GM18858 (cell line): ENCODE results near the gene KLC3.
"Not testable (repeated sequence)": the region's sequence is repeated elsewhere in the genome, so short reads cannot be mapped to it uniquely, and the experiment has no call there.

Experiments used
- ATAC-seq: cut with Tn5 transposase; IDR thresholded peaks from one replicate; pipeline ENCODE4 v1.9.1; 2021; ENCODE audit not compliant: unreplicated experiment

Gene KLC3

DNA sequence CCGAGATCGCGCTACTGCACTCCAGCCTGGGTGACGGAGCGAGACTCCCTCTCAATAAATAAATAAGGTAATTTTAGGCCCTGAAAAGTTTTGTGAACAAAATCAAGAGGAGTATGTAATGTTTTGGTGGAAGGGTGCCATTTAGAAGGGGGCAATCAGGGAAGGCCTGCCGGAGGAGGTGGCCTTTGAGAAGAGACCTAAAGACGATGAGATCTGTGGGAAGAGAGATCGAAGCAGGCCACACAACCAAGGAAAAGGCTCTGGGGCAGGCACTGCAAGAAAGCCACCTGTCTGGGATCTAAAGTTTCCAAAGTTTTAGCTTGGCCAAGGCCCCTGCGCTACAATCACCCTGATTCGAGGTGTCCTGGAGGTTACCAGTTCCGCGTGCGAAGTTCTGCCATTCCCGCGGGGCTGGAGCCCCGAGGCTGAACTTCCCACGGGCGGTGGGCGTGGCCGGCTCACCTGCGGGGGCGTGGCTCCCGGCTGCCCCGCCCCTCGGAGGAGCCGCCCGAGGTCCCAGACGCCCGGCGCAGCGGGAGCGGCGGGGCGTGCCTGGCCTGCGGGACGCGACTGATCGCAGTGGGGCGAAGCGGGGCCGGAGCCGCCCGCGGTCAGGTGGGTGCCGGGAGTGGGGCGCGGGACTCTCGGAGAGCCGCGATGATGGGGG is at the start of gene KLC3:
Gene KLC3, plus strand, starts transcription at position 519 of the 667 bp plus-strand sequence. CDS start 4,792 bp downstream, outside the sequence.
- no peak for ATAC-seq

DNA sequence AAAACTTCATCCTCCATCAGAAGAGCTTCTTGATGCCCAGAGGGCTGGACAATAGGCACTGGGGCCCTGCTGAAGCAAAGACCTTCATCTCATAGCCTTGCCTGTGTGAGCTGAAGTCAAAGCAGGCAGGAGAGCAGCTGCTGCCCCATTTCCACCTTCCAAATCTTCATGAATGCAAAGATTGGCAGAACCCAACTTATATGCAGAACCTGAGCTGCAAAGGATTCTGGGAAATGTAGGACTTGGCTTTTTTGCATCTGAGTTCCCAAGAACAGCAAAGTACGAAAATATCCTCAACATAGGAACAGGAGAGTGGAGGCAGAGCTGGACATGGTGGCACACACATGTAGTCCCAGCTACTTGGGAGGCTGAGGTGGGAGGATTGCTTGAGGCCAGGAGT is 48.7 kb upstream of the KLC3 start:
- no peak for ATAC-seq

DNA sequence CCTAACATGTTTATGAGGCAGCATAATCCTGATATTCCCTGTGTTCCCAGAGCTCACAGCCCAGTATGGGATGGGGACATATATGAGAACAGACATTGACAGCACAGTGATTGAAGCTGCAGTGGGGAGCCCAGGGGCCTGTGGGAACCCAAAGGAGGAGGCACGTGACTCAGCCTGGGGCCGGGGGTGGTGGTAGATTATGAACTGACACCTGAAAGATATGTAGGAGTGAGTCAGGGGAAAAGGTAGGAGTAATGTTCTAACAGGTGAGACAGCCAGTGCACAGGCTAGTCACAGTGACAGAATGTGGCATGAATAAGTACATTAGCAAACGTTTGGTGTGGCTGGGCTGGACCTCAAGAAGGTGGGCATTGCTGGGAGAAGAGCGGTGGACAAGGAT is 46.9 kb upstream of the KLC3 start:
- no peak for ATAC-seq

DNA sequence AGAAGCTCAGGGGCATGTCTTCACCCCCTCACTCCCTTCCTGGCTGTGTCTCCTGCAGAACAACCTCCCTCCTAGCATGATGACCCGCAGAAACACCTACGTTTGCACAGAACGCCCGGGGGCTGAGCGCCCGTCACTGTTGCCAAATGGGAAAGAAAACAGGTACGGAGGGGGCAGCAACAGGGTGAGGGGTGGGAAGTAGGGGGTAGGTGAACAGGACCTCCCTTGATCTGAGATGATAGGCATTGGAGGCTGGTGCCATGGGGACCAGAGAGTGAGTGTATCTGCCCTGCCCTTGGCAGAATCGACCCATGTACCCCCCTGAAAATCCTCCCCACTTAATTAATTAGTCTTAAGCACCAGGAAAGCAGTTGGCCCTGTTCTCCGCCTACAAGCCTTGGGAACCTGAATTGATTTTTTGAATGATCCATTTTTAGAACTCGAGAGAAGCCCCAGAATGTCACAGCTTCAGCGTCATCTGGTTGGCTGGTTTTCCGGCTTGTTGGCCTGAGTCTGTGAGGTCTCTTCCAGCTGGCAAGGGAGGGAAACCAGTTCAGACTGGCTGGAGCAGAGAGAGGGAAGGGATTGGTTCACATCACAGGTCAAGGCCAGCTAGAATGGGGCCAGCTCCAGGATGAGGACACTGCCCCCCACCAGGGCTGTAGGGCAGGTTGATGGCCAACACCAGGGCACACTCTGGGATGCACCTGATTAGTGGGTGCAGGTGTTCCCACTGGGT is 46.1 kb upstream of the KLC3 start:
- no peak for ATAC-seq

DNA sequence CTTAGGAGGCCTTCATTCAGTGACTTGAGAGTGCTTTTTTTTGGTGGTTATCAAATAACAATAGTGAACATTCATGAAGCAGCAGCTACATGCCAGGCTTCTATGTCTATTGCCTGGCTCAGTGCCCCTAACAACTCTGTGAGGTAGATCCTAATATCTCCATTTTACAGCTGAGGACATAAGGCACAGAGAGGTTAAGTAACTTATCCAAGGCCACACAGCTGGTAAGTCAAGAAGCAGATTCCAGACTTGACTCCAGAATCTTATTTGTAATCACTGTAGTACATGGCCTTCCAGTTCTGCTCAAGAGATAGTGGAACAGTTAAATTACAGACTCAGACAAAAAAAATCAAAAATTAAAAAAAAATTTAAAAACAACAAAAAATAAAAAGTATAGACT is 44.7 kb upstream of the KLC3 start:
- no peak for ATAC-seq

DNA sequence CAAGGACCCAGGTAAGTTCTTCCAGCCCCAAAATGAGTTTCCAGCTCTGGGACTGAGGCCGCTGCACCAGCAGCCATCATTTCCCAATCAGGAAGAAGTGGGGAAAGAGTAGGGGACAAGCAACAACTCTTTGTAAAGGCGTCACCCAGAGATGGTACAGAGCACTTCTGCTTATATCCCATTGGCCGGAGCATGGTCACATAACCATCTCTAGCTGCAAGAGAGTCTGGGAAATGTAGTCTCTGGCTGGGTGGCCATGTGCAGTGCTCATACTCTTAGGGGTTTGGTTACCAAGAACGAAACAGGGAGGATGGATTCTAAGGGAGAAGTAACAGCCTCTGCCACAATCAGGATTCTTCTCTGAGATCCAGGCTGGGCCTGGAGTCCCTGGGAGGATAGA is 44.2 kb upstream of the KLC3 start:
- no peak for ATAC-seq

DNA sequence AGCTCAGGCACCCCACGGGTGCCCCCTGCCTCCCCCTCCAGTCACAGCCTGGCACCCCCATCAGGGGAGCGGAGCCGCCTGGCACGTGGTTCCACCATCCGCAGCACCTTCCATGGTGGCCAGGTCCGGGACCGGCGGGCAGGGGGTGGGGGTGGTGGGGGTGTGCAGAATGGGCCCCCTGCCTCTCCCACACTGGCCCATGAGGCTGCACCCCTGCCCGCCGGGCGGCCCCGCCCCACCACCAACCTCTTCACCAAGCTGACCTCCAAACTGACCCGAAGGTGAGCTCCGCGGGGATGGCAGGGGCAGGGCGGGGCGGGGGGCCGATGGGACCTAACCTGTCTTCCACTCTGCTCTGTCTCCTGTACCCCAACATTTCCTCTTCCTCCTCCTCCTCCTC is 42.9 kb upstream of the KLC3 start:
- ATAC-seq: no peak

DNA sequence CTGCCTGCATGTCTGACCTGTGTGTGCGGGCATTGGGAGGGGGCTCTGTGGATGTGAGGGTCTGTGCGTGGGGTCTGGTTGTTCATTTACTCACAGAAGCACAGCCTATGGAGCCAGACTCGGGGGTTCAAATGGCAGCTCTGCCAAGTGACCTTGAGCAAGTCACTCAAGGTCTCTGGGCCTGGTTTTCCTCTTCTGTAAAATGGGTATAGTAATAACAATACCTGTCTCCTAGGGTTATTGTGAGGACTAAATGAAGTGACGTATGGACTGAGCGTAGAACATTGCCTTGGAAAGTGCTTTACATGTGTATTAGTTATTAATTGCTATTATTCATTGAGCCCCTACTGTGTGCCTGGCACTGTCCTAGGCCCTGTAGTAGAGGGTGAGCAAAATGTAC is 42.3 kb upstream of the KLC3 start:
- ATAC-seq: no peak

DNA sequence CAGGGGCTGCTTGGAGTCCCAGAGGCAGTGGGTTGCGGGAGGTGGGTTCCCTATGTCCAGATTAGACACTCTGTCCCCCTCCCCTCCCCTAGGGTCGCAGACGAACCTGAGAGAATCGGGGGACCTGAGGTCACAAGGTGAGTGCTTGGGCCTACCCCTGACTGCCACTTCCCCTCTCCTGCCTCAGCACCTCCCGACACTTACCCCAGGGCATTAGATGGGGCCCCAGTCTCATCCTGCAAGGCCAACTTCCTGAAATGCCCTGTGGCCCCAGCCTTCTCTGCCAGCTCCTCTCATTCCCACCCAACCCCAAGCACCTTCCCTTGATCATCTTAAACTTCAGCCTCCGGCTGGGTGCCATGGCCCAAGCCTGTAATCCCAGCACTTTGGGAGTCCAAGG is 40.8 kb upstream of the KLC3 start:
- no peak for ATAC-seq

DNA sequence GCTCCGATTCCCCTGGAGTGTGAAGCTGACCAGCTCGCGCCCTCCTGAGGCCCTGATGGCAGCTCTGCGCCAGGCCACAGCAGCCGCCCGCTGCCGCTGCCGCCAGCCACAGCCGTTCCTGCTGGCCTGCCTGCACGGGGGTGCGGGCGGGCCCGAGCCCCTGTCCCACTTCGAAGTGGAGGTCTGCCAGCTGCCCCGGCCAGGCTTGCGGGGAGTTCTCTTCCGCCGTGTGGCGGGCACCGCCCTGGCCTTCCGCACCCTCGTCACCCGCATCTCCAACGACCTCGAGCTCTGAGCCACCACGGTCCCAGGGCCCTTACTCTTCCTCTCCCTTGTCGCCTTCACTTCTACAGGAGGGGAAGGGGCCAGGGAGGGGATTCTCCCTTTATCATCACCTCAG is 38.1 kb upstream of the KLC3 start:
- no peak for ATAC-seq

DNA sequence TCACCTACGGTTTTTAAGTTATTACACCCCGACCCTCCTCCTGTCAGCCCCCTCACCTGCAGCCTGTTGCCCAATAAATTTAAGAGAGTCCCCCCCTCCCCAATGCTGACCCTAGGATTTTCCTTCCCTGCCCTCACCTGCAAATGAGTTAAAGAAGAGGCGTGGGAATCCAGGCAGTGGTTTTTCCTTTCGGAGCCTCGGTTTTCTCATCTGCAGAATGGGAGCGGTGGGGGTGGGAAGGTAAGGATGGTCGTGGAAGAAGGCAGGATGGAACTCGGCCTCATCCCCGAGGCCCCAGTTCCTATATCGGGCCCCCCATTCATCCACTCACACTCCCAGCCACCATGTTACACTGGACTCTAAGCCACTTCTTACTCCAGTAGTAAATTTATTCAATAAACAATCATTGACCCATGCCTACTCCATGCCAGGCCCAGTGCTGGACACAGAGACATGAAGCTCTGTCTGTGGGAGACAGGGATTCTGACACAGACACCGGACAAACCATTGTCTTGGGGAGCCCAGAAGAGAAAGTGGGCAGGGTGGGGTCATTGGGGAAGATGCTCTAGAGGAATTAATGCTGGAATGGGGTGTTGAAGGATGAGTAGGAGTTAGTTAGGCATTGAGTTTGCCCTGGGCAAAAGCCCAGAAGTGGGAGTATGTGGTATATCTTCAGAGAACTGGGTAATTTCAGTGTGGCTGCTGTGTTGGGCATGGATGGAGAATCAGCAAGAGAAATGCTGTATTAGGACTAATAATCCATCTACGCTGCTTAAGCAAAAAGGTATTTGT is 37.1 kb upstream of the KLC3 start:
- no peak for ATAC-seq

DNA sequence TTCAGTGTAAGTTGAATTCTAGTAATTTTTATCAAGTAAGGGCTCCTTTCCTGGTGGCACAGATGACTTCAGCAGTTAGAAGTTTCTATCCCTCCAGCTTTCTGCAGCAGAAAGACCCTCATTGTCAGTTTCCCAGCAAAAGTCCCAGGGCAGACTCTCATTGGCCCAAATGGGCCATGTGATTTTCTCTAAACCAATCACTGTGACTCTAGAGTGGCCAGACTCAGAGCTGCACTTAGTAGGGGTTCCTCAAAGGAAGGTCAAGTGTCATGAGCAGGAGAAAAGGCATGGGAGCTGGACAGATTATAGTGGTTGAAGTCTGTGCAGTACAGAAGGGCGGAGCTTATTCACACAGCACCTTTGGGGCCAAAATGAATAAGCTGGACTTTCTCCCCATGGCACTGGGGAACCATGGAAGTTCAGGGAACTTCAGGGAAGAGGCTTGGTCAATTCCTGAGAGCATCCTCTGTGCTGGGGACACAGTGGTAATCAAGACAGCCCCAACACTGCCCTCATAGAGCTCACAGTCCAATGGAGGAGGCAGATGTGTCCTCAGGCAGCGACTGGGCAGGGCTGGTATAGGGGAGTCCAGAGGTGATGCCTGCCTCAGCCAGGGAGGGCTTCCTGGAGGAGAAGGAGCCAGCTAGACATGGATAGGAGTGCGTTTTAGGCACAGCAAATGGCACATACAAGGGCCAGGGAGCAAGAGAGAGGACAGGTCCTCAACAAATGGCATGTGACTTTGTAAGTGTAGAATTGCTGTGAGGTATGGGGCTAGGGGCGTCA is 36.2 kb upstream of the KLC3 start:
- ATAC-seq: no peak

DNA sequence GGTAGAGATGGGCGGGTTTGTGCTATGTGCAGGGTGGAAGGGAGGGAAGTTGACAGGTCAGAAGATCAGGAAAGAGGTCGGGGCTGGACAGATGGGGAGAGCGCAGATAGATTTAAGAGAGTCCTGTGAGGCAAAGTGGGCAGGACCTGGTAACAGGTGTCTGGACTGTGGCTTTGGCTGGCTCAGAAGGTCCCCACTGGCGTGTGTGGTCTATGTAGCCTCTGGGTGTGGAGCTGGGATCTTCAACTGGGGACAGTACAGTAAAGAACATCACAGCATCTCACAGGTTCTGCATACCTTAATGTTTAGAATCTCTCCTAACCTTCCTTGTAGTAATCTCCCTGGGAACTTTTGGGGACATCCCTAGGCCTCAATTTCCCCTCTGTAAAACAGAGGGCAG is 35.5 kb upstream of the KLC3 start:
- ATAC-seq: no peak

DNA sequence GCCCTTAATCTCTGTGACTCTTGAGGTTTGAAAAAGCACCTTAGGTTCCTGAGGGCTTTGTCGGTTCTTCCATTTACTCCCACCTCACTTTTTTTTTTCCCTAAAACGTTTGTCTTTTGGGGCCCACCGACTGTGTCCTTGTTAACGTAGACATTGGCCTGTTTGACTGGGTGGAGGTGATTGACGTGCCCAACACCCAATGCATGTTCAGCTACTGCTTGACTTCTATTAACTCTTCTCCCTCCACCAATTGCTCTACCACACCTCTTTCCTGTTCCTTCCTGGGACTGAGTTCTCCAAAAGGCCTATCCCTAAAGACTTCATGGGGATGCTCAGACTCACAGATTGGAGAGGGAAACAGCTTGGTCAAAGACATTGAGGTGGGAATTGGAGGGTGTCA is 35.1 kb upstream of the KLC3 start:
- no peak for ATAC-seq

DNA sequence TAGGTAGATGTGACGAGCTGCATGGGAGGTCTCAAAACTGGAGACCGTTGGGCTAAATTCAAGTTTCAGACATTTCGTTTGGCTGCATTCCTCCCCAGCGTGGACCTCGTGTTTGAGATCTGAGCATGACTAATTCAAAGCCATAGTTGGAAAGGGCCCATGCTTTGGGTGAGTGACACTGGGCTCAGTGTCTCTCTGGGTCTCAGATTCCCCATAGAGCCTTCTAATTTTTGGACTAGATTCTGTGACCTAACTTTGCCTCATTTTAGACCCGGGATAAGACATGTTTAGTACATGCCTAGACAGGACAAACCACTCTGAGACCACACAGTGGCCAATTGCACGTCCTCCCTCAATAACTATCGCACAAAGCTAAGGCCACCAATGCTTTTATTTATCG is 34.5 kb upstream of the KLC3 start:
- ATAC-seq: no peak

DNA sequence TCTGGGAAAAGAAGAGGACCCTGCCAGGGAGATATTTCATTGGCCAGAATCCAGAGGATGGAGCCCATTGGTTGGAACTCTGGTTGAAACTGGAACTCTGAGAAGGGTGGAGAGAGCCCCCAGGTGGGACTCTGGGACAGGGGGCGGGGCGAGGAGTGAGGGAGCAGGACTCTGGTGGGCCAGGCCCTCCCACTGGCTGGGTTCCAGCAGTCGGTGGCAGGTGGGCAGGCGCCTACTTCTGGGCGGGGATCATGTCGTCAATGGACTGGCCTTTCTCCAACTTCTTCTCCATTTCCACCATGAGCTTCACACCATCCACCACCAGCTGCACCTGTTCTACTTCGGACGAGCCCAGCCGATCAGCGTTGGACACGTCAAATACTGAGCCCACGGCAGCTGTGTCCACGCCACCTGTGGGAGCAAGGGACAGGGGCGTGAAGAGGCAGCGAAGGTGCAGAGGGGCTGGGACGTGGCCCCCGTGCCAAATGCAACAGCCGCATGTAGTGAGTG is 34.0 kb upstream of the KLC3 start:
- no peak for ATAC-seq

DNA sequence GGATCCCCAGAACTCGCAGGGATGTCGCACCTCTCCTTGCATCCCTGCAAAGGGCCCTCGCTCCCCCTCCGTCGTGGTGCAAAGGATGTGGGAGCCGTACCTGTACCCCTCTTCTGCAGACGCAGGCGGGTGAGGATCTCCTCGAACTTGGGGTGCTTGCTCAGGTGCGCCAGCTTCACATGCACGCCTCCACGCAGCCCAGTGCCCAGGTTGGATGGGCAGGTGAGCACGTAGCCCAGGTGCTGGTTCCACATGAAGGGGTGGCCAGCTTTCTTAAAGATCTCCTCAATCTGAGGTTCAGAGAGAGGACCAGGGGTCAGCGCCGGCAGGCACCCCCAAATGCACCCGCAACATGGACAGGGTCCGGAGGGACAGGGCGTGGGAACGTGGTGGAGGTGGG is 33.2 kb upstream of the KLC3 start:
- ATAC-seq: no peak

DNA sequence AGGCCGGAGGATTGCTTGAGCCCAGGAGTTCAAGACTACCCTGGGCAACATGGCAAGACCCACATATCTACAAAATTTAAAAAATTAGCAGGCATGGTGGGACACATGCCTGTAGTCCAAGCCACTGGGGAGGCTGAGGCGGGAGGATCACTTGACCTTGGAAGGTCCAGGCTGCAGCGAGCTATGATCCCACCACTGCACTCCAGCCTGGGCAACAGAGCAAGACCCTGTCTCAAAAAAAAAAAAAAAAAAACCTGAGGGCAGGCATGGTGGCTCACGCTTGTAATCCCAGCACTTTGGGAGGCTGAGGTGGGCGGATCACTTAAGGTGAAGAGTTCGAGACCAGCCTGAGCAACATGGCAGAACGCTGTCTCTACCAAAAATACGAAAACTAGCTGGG is 31.2 kb upstream of the KLC3 start:
- ATAC-seq: not testable (repeated sequence)

DNA sequence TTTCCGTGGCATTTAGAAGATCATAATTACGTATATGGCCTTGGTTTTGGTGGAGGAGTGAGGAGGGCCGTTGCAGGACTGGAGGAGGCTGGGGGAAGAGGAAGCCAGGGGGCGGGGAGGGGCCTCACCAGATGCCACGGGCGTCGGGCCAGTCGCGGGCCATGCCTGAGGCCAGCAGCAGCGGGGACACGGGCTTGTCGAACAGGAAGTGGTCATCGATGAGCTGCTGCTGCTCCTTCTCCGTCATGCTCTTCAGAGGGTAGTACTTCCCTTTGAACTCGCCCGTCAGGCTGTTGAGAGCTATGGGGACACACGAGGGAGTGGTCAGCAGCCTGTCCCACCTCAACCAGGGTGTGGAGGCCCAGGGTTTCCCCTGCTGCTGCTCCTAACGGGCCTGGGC is 28.9 kb upstream of the KLC3 start:
- no peak for ATAC-seq

DNA sequence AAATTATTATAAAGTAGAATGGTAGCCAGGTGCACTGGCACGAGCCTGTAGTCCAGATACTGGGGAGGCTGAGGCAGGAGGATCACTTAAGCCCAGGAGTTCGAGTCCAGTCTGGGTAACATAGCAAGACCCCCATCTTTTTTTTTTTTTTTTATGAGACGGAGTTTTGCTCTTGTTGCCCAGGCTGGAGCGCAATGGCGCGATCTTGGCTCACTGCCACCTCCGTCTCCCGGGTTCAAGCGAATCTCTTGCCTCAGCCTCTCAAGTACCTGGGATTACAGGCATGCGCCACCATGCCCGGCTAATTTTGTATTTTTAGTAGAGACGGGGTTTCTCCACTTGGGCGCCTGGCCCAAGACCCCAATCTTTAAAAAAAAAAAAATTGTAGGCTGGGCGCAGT is 28.3 kb upstream of the KLC3 start:
- not testable (repeated sequence) for ATAC-seq

DNA sequence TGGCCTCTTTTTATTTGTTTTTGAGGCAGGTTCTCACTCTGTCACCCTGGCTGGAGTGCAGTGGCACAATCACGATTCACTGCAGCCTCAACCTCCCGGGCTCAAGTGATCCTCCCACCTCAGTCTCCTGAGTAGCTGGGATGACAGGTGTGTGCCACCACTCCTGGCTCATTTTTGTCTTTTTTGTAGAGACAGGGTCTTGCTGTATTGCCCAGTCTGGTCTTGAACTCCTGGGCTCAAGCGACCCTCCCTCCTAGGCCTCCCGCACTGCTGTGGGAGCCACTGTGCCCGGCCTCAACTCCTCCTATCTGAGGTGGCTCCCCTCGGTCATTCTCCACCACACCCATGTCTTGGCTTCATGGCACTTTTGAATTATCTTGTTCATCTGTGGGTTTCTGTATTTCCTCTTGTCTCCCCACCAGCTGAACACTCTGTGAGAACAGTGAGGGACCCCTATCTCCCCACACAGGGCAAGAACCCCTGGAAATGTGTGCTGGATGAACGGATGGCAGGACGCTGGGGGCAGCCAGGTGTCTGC is 25.8 kb upstream of the KLC3 start:
- no peak for ATAC-seq
